Neural cell (in vitro differentiated cells): Measurements from ENCODE around the gene APBB2.

Source experiments
- CTCF ChIP-seq: fragments of 450-650 bp; IDR thresholded peaks from 2 replicates; pipeline ENCODE4 v1.5.1; 2014; ENCODE audit warnings: antibody characterized with exemption, mild to moderate bottlenecking, moderate library complexity; ENCODE audit not compliant: poor library complexity, severe bottlenecking
- EP300 ChIP-seq: fragments of 450-650 bp; conservative IDR thresholded peaks from 2 replicates; pipeline ENCODE4 v1.6.1; 2014; ENCODE audit warnings: antibody characterized with exemption, mild to moderate bottlenecking, moderate library complexity; ENCODE audit not compliant: poor library complexity, severe bottlenecking
- EZH2 ChIP-seq: fragments of 200-600, 300-800 bp; shearing (Covaris generic), sonication (generic); IDR thresholded peaks from 2 replicates; pipeline ENCODE4 v1.6.1; 2014; ENCODE audit warnings: antibody characterized with exemption, low read length, borderline replicate concordance, mild to moderate bottlenecking; ENCODE audit not compliant: insufficient read depth, poor library complexity, severe bottlenecking
- POLR2AphosphoS5 ChIP-seq: IDR thresholded peaks from 2 replicates; pipeline ENCODE4 v1.6.1; 2012
- RAD21 ChIP-seq: fragments of 450-650 bp; conservative IDR thresholded peaks from 2 replicates; pipeline ENCODE4 v1.6.1; 2014; ENCODE audit warnings: antibody characterized with exemption, mild to moderate bottlenecking, moderate library complexity
- REST ChIP-seq: IDR thresholded peaks from 2 replicates; pipeline ENCODE4 v1.6.1; 2012; ENCODE audit warnings: borderline replicate concordance

- TF ChIP-seq CTCF (no peak), EP300 (no peak), REST (no peak), RAD21 (no peak), POLR2AphosphoS5 (no peak), EZH2 (no peak)
These were observed 200.6 kb downstream of the APBB2 start for GRCh38 chr4:41013746-41014145.
